ENCODE measurements around the gene PRKAR2A. TPM values are rescaled to one million over a fixed set of nuclear protein-coding genes. Genes with fewer than 3 reads are reported as not detected.
"Not testable (repeated sequence)": the region's sequence is repeated elsewhere in the genome, so short reads cannot be mapped to it uniquely, and the experiment has no call there.

The PRKAR2A gene
- total and polyA plus RNA-seq, 4 donors = 12.1 to 28.5 (median 13.9) TPM

GRCh38 chr3:48727511-48727910 lies 120.2 kb downstream of the PRKAR2A start (continued):
- TF ChIP-seq NR2F2 (IDR thresholded peaks at IDR 0.05) (no peak), SP1 (IDR thresholded peaks at IDR 0.05) (no peak), FOXA1 (IDR thresholded peaks at IDR 0.05) (no peak), HNF4A (conservative IDR thresholded peaks at IDR 0.05) (no peak), RXRA (IDR thresholded peaks at IDR 0.05) (no peak)

- not testable (repeated sequence) for H3K4me1 ChIP-seq (ENCODE audit: control insufficient read depth in 4 of 4, insufficient read depth in 4 of 4, low read length in 3 of 4); H3K4me3 ChIP-seq (ENCODE audit: low read depth in 1 of 3, low read length in 3 of 3); H3K9me3 ChIP-seq (ENCODE audit: control insufficient read depth in 4 of 4, low read length in 3 of 4); H3K36me3 ChIP-seq (ENCODE audit: control insufficient read depth in 4 of 4, insufficient read depth in 3 of 4, low read depth in 1 of 4, low read length in 3 of 4); DNase-seq (ENCODE audit: low spot score); H3K27me3 ChIP-seq (ENCODE audit: control insufficient read depth in 4 of 4, insufficient read depth in 4 of 4, low read length in 3 of 4); H3K27ac ChIP-seq (ENCODE audit: low read depth in 1 of 2, low read length in 2 of 2); H3K9ac ChIP-seq (ENCODE audit: low read depth in 1 of 2, low read length in 2 of 2)
- 93% methylated on average over 8 of the region's 8 CpGs for WGBS
Observed at GRCh38 chr3:48725185-48725855, 122.4 kb downstream of the PRKAR2A start.

DNA sequence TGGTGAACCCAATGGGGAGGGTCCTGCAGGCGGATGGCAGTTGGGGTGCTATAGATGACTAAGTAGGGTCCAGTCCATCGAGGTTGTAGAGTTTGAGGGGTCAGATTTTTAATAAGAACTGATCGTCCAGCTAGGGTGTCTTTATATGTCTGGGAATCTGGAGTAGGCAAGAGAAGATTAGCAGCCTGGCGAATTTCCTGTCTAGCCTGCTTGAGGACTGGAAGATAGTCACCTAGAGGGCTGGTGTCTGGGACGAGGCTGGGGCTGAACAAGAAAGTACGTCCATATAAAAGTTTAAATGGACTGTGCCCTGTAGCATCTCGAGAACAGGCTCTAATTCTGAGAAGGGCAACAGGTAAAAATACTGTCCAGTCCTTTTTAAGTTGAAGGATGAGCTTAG lies 123.9 kb downstream of the PRKAR2A start:
- Histone ChIP-seq H3K9me3 (ENCODE audit: control insufficient read depth in 4 of 4, low read length in 3 of 4) (no peaks in the 10 kb centered on the region), H3K27me3 (ENCODE audit: control insufficient read depth in 4 of 4, insufficient read depth in 4 of 4, low read length in 3 of 4) (no peaks in the 10 kb centered on the region), H3K4me3 (ENCODE audit: low read depth in 1 of 3, low read length in 3 of 3) (no peak overlapping the region), H3K27ac (ENCODE audit: low read depth in 1 of 2, low read length in 2 of 2) (no peak overlapping the region), H3K9ac (ENCODE audit: low read depth in 1 of 2, low read length in 2 of 2) (no peak overlapping the region), H3K36me3 (ENCODE audit: control insufficient read depth in 4 of 4, insufficient read depth in 3 of 4, low read depth in 1 of 4, low read length in 3 of 4) (no peaks in the 10 kb centered on the region), H3K4me1 (ENCODE audit: control insufficient read depth in 4 of 4, insufficient read depth in 4 of 4, low read length in 3 of 4) (no peaks in the 10 kb centered on the region)
- WGBS = 77% methylated on average over 7 of the region's 7 CpGs
- no peak for DNase-seq (ENCODE audit: low spot score)
- no peak for TF ChIP-seq FOXA2 (IDR thresholded peaks at IDR 0.05)

DNA sequence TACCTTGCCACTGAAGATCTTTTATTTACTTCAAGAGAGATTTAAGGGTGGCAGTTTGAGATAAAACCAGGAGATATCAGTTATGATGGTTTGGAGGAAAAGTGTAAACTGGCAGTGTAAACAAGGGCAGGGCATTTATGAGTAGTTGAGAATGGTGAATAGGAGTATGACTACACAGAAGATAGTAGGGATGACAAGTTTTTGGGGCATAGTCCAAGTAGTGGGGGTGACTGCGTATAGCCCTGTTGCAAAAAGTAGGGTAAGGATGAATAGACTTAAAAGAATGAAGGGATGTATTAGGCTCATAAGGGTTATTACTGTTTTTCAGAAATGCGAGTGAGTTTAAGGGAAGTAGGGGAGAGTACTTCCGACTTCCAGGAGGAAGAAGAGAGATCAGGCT lies 124.4 kb downstream of the PRKAR2A start:
- not testable (repeated sequence) for DNase-seq (ENCODE audit: low spot score)

DNA sequence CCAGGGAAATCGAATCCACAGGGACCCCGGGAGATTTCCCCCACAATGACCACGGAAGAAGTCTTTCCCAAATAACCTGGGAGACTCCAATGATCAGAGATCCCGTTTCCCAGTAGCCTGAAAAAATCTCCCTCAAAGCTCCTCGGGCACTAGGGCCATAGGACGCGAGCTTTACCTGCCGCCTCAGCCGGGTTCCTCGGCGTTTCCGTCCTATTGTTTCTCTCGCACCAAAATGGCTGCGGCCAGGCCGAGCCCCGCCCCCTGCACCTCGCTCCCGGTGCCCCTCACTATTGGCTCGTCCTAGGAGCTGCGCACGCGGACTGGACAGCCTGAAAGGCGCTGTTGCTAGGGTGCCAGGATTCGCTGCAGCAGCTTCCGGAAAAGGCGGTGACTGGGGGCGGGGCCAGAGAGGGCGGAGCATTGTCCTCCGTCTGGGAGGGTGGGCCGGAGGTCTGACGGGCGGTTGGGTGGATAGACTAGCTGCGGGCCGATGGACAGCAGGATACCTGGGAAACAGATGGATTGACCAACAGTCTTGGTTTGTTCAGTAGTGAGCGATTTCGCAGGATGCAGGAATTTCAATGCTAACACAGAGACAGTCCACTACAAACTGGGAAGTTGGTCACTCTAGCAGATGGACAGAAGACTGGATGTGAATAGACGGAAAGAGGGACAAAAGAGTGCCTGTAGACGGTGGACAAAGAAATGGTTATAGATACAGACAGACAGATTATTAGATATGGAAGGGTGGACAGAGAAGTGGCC lies 130.5 kb downstream of the PRKAR2A start, which contains the start of gene IP6K2:
Gene IP6K2, minus strand, starts transcription at position 240 of the 765 bp plus-strand sequence. CDS start 21,930 bp downstream, outside the sequence.
- Histone ChIP-seq H3K36me3 (ENCODE audit: control insufficient read depth in 4 of 4, insufficient read depth in 3 of 4, low read depth in 1 of 4, low read length in 3 of 4) (peaks cover 0 to 5% (median 0%) of the 10 kb centered on the region in 4 donors), H3K9ac (ENCODE audit: low read depth in 1 of 2, low read length in 2 of 2) (peak within 1 kb of the TSS; percentile 98 to 99), H3K4me3 (ENCODE audit: low read depth in 1 of 3, low read length in 3 of 3) (peak within 1 kb of the TSS; percentile 95 to 100 (median 97)), H3K27ac (ENCODE audit: low read depth in 1 of 2, low read length in 2 of 2) (peak within 1 kb of the TSS; percentile 73 to 74), H3K4me1 (ENCODE audit: control insufficient read depth in 4 of 4, insufficient read depth in 4 of 4, low read length in 3 of 4) (peaks cover 0 to 18% (median 13%) of the 10 kb centered on the region in 4 donors), H3K9me3 (ENCODE audit: control insufficient read depth in 4 of 4, low read length in 3 of 4) (no peaks in the 10 kb centered on the region), H3K27me3 (ENCODE audit: control insufficient read depth in 4 of 4, insufficient read depth in 4 of 4, low read length in 3 of 4) (no peaks in the 10 kb centered on the region)
- DNase-seq (ENCODE audit: low spot score) = peak; percentile 100
- 3% methylated on average over 38 of the region's 38 CpGs for WGBS
- TF ChIP-seq, protein P1, sequence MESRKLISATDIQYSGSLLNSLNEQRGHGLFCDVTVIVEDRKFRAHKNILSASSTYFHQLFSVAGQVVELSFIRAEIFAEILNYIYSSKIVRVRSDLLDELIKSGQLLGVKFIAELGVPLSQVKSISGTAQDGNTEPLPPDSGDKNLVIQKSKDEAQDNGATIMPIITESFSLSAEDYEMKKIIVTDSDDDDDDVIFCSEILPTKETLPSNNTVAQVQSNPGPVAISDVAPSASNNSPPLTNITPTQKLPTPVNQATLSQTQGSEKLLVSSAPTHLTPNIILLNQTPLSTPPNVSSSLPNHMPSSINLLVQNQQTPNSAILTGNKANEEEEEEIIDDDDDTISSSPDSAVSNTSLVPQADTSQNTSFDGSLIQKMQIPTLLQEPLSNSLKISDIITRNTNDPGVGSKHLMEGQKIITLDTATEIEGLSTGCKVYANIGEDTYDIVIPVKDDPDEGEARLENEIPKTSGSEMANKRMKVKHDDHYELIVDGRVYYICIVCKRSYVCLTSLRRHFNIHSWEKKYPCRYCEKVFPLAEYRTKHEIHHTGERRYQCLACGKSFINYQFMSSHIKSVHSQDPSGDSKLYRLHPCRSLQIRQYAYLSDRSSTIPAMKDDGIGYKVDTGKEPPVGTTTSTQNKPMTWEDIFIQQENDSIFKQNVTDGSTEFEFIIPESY (IDR thresholded peaks at IDR 0.05) = peak; percentile 44
- TF ChIP-seq REST (IDR thresholded peaks at IDR 0.05) (peak; percentile 40), JUND (IDR thresholded peaks at IDR 0.05) (peak in 1 of 2 donors; percentile 10), YY1 (IDR thresholded peaks at IDR 0.05) (peak; percentile 99), CTCF (IDR thresholded peaks at IDR 0.05; ENCODE audit: low read depth, low read length, missing input control) (no peak), FOXA1 (IDR thresholded peaks at IDR 0.05) (no peak), ATF3 (IDR thresholded peaks at IDR 0.05) (peak; percentile 34)

More for the DNA sequence above, 124.4 kb downstream of the PRKAR2A start:
- not testable (repeated sequence) for H3K4me3 ChIP-seq (ENCODE audit: low read depth in 1 of 3, low read length in 3 of 3); H3K27ac ChIP-seq (ENCODE audit: low read depth in 1 of 2, low read length in 2 of 2); H3K36me3 ChIP-seq (ENCODE audit: control insufficient read depth in 4 of 4, insufficient read depth in 3 of 4, low read depth in 1 of 4, low read length in 3 of 4); H3K9ac ChIP-seq (ENCODE audit: low read depth in 1 of 2, low read length in 2 of 2); H3K27me3 ChIP-seq (ENCODE audit: control insufficient read depth in 4 of 4, insufficient read depth in 4 of 4, low read length in 3 of 4); H3K4me1 ChIP-seq (ENCODE audit: control insufficient read depth in 4 of 4, insufficient read depth in 4 of 4, low read length in 3 of 4); H3K9me3 ChIP-seq (ENCODE audit: control insufficient read depth in 4 of 4, low read length in 3 of 4)
- WGBS = 67% methylated on average over 3 of the region's 3 CpGs

All from liver (tissue), 9 donors.